8988T (cell line): ENCODE data around the gene LMO1.

Experiments used
- DNase-seq: peaks from one replicate; pipeline ENCODE4 v3.0.0; 2011

The LMO1 gene

DNA sequence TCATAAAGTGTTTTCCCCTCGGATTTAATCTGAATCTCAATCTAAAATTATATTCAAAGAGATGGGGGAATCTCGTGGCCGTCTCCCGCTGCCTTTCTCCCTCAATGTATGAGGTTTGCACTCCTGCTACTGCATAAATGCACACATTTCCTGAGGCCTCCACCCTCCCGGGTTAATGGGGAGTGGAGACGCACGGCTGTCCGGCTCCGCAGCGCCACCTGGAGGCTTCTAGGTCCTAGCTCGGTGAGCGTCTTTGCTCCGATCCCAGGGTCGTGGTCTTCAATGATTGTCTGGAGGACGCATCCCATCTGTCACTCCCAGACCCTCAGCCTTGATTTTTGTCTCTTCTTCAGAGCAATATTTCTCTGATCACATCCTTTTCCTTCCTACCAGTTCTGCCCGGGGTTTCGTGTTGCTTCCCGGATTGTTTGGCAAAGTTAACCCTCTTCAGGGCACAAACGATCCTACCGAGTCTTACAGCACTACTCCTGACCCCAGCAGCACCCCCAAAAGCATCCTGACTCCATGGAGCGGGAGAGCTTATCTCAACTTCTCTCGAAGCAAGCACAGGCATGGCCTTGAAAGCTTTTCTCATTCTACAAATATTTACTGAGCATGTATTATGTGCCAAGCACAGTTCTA, at the start of gene LMO1:
Gene LMO1 (minus strand): TSS at position 110 of the 642 bp plus-strand sequence. CDS start 516 bp downstream, outside the sequence.
- peak; percentile 100 for DNase-seq

DNA sequence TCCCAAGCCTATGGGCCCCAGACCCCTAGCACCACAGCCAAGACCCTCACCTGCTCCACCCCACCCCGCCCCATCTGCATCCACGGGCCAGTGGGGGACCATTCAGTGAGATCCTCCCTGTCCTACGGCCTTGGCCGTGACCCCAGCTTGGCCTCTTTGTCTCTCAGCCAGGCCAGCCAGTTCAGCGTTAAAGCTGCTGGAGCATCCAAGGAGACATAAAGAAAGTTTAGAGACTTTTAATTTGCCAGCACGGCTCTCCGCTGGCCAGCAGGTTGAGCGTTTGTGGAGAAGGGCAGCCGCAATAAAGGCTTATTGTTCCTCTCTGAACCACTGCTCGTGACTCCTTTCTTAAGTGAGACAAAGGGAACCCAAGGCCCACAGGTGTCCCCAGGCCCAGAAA, 49.3 kb upstream of the LMO1 start:
- no peak for DNase-seq

DNA sequence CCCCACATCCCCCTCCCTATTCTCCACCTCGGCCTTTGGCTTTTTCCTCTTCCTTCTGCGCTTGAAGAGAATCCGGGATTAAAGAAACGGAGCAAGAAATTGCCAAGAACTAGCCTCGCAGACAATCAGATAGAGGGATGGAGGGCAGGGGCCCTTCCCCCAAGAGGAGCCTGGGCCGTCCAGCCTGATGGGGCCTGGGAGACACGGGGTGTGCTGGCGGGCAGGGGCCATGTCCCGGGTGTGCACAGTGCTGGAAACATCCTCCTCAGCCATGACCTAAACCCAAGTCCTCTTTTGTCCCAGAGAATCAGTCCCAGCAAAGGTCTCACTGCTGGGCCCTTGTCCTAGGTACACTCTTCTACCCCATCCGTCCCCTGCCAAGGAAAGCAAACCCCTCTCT, 47.7 kb upstream of the LMO1 start:
- DNase-seq, result no peak

DNA sequence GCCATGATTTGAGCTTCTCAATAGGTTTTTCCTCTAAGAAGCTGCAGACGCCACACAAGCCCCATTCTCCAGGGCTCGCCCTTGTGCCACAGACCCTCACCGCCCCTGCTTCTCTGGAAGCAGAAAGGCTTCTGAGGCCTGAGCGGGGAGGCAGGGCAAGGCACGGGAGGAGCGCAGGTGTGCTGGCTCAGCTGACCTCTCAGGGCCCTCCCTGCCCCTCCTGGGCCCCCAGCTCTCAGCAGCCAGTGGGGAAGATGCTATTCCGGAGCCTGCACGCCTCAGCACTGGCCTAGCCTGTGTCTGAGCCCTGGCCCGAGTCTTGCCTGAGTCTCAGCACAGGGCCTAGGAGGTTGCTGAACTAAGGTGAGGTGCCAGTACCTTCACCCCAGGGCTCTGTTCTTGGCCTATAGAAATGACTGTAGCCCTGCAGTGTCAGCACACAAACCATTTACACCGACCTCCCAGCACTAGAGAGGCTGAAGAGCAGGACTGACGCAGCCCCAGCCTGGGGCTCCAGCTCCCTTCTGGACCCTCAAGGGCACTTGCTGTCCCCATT, 47.1 kb upstream of the LMO1 start:
- no peak for DNase-seq

DNA sequence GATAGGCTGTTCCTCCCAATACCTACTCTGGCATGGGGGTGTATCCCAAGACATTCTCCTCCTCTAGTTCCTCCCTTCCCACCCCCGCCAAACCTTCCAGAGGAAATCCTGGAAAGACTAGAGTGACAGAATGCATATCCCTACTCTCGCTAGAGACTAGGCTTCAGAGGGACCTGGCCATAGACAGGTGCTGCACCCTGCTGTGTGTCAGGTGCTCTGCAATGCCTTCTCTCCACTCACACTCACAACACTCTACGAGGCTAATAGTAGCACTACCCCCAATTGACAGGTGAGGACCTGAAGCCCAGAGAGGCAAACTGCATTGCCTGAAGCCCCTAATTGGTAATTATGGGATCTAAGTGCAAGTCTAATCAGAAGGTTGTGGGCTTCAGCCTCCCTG, 46.2 kb upstream of the LMO1 start:
- DNase-seq, result no peak

DNA sequence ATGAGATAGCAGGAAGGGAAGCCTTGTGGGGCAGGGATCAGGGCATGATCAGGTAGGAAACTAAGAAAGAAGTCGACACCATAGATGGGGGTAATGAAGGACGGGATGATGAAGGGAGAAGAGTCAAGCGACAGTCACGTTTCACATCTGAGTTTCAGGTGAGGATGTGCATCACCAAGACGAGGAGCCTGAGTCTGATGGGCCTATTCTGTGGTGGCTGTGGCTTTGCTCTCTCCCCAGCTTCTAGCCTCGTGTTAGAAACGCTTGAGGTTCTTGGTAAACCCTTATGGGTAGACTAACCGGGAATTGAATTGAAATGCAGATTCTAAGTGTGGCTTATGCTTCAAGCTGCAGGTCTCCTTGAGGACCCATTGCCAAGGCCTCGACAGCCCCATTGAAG, 45.6 kb upstream of the LMO1 start:
- DNase-seq, result no peak

DNA sequence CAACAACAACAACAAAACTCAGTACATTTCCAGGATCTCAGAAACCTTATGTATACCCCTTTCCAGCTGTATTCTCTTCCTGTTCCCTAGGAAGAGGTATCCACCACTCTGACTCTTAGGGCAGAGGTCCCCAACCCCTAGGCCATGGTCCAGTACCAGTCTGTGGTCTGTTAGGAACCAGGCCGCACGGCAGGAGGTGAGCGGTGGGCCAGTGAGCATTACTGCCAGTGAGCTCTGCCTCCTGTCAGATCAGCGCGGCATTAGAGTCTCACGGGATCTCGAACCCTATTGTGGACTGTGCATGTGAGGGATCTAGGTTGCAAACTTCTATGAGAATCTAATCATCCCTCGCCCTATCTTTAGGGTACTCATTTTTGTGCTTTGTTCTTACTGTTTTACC, 43.9 kb upstream of the LMO1 start:
- no peak for DNase-seq

DNA sequence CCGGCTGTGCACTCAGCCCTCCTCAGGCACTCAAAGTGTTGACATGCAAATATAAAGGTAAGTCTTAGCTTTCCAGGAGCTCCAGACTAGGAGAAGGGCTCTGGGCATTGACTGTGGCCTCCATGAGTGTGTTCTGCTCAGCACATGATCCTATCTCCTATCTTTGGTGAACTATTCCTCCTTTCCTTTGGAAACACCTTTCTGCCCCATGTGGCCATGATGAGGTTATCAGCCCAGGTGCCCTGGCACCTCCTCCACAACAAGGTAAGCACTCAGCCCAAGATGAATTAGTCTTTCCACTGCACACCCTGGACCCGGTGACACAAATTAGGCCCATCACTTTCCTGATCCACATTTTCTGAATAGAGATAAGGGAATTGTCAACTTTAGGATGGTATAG, 37.9 kb upstream of the LMO1 start:
- DNase-seq, result no peak

DNA sequence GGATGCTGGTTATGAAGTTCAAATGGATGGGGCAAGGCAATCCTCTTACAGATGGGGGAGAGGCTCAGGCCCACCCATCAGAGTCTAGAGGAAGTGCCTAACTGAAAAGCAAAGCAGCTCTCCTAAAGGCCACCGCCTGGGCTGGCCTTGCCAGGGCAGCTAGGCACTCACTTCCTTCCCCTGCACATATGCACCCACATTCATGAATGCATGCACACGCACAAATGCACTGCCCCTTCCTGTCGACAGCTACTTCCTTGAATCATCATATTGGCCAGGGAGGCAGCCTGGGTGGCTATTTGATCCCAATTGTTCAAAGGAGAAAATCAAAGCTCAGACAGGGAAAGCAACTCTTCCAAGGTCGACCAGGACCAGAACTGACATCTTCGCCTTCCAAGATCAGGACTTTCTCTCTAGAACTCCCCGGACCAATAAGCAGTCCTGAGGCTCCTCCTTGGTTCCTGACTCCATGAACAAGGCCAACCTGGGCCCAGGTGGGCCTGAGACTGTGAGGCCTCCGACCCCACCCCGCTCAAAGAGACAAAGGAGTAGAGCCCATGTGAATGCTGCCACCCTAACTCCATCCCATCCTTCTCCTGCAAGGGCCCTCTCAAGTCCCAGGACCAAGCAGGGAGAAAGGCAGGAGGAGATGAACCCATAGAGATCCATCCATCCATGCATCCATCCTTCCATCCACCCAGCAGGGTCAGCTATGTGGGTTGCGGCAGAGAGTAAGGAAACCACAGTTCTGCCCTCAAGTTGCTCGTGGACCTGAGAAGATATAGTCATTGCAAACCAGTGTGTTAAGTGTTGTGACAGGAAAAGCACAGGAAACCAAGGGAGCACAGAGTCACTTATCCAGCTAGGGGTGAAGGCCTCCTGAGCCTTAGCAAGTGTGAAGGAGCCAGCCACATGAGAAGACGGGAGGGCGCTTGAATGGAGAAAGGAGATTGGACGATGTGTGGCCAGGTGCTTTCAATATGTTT, 35.4 kb upstream of the LMO1 start:
- DNase-seq, result no peak

DNA sequence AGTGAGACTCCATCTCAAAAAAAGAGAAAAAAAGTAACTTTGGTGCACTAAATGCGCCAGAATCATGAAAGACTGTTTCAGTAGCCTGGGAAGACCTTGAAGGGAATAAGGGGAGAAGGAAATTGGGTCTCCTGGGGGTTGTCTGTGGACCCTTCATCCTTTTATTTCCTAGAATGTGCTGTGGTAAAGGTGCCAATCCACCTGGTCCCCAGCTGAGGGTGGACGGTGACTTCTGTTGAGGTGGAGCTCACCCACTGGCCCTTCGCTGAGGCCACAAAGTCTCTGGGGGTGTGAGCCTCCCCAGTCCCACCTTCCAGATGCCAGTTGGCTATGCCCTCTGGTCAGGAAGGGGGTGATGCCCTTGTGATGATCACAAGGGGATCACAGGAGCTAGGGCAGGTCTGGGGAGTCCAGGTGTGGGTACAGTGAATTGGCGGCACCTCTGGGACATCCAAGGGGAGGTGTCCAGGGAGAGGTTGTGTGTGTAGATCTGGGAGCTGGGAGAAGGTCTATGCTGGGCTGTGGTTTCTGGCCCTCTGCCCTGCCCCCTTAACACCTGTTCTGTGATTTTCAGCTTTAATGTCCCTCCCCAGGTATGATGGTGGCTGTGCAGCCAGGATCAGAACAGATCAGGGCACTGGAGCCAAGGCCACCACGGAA, 34.2 kb upstream of the LMO1 start:
- DNase-seq, result no peak

DNA sequence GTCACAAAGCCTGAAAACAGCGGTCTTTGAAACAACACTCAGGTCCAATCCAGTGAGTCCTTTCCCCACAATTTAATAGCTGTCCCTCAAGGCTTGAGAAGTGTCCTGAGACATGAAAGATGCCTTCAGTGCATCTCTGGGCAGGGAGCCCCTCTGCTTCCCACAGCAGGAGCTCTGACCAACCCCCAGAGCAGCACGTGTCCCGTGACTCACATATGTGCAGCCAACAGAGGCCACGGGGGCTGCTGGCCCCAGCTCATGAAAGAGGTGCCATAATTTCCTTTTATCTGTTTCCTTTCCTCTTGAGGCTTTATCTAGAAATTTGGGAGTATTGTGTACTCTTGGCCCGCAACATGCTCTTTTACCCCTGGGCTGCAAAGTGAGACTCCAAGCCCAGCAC, 33.2 kb upstream of the LMO1 start:
- no peak for DNase-seq

DNA sequence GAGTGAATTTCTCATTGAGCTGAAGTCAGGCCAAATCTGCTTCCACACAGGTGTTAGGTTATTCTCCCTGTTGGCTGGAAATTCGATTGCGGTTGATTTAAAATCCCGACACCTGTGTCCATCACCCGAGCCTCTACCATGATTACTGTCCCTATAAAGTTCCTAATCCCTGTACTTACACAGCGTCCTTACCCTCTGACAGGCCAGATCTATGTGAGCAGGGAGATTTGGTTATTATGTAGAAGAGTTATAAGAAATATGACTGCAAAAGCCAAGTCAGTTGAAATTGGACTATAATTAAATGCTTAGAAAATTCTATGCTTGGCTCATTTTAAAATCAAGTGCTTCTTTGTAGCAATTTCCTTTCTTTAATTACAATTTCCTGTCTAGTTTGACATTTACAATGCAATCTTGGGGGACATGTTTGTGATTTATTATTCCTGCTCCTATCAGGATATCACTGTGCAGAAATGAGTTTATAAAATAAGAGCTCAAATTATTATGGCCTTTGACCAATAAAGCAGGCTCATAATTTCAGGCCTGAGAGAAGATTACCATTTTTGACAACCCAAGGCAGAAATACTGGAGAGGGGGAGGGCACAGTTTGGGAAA, 32.5 kb upstream of the LMO1 start:
- no peak for DNase-seq

DNA sequence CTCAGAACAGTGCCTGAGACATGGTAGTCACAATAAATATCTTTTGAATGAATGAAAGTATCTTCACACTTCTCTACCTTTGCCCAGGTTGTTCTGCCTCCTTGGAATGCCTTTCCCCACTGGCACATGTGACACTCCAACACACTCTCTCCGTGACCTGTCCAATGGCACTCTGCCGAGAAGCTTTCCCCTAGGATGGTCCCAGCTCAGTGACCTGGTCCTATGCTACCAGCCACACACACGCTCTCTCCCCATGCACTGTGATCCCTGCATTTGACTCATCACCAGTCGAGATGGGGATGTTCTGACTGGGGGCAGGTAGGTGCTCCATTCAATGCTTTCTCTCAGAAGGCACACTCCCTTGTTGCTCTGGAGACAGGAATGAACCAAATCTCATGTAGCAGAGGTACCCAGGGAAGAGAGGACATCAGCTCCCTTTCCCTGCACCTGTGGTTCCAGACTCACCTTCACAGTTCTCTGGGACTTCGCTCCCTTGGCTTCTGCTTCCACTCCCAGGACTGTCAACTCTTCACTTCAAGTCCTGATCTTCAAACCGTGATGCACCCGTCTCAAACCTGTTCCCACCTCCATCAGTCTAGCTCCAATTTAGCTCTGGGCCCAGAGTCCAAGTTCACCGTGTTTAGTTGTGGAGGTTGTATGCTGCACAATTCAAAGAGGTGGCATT, 30.7 kb upstream of the LMO1 start:
- no peak for DNase-seq

DNA sequence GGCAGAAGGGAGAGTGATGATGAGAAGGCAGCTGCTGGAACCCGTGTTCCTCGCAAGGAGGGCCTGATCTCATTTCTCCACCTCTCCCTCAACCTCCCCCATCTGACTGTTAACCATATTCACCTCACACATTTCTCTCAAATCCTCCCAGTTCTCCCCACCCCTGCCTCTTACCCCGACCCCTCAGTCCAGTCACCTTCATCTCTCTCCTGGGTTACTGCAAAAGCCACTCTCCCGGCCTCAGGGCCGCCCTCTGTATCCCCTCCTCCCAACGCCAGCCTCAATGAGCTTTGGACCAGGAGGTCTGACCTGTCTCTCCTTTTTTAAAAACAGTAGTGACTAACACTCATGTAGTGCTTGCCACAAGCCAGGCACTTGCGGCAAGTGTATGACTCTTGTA, 29.5 kb upstream of the LMO1 start:
- DNase-seq, result no peak

DNA sequence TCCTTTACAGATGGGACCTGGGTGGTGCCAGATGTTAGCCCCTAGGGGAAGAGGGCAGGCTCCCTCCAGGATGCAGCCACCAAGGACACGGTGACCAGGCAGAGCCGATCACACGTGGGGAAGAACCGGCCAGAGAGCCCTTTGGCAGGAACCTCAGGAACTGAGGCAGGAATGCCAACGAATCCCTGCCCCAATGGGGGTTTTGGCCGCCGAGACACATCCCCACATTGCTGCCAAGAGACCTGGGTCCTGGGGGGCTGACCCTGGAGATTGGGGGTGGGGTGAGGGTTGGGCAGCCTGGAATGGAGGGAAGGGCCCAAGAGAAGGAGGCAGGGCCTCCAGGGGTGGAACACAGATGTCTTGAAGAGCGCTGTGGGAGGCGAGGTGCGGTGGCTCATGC, 28.7 kb upstream of the LMO1 start:
- no peak for DNase-seq

DNA sequence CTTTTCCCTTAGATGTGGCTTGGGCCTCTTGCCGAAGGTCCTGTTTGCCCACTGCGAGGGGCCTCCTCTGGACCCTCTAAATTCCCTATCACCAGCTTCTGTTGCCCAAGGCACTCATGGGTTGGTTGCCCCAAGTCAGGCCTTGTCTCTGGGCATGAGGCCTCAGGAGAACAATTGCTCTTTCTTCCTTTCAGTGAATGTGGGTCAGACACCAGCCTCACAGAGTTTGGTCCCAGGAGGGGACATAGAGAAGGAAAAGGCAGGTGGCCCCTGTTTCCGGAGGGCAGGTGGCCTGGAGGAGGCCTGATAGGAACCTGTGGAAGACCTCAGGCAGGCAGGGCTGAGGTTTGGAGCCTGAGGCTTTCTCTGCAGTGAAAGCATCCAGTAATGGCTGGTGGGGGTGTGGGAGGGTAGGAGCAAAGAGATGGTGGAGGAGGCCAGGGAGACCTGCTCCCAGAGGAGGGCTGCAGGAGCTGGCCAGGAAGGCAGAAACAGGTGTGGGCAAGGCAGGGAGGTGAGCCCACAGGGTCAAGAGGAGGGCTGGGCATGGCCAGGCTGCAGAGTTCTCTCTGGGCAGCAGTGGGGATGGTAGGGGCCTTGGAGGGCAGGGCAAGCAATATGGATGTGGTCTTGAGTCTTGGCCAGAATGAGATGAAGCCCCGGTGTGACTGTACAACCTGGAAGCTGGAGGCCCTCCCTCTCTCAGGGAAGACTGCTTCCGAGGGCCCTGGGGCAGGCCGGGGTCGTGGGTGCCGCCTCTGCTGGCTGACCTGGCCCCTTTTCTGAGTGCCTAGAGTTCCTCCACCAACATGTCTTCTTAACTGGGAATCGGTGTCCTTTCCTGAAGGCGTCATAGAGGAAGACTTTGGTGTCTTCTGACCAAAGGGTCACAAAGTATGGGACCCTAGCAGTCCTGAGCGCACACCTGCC, 28.0 kb upstream of the LMO1 start:
- no peak for DNase-seq

DNA sequence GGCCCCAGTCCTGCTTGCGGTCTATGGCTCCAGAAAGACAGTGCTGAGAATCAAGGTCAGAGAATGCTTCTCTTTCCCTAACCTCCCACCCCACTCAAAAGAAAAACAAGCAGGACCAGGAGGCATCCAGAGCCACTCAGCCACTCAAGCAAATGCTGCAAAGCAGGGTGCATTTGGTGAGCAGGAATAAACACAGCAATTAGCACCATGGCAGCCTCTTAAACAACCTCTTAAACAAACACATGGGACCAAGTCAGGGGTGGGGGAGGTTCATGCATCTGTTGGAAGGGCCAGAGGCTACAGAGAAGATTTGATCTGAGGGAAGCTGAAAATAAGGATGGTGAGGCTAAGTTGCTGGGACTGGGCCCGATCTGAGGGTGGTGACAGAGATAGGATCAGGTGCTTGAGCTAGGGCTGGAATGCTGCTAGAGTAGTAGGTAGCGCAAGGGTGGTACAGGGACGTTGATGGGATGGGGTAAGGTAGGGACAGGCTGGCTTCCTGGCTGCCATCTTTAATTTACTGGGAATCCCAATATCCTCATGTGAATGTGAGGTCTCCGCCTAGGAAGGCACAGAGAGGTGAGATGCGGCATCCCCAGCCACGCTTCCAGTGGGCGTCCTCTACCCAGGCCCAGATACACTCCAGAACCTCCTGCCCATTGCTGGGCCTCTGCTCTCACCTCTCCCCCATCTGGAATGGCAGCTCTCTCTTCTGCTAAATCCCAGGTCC, 26.6 kb upstream of the LMO1 start:
- no peak for DNase-seq

DNA sequence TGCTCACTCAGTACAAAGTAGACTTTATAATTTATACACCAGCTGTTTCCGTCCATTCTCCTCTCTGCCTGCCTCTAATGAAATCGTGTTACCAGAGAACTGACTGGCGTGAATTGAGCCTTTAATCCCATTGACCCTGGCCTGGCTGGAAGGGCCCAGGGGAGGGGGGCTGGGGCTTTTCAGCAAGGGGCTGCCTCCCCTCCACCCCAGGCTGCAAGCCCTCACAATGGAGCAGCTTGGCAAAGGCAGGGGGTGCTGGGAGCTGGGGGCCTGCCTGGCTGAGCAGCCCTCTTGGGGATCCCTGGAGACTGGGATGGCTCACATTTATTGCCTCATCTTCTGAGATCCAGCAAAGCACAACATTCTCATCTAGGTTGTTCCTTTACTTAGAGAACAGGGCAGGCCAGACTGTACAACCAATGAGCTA, 25.8 kb upstream of the LMO1 start:
- DNase-seq, result no peak

DNA sequence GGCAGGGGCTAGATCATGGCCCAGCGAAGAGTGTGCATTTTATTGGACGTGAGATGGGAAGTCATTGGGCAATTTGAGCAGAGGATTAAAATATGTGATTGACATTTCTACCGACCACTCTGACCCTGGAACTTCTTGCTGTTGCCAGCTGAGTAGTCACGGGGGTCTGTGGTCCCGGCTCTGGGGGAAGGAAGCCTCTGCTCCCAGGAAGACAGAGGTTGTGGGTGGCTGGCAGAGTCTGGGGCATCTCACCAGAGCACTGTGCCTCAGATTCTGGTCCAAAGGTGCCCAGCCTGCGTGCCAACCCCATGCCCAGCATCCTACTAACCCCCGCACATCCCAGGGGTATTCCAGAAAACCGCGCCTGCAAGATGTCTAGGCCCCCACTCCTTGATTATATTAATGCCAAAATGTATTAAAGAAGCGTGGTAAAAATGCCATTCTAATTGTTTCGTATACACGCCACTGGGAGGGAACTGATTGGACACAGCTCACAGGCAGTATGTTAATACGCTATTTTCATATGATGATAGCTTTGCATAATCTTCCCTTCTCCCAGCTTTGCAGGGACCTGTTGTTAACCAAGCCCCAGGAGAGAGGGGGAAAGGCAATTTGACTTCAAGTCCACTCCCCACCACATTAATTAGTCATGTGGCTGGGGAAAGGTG, 25.3 kb upstream of the LMO1 start:
- DNase-seq, result no peak
